ENCODE measurements around the gene OLR1.

GRCh38 chr12:10160617-10161385, 11.1 kb downstream of the OLR1 start:
- TF ChIP-seq, protein P1, sequence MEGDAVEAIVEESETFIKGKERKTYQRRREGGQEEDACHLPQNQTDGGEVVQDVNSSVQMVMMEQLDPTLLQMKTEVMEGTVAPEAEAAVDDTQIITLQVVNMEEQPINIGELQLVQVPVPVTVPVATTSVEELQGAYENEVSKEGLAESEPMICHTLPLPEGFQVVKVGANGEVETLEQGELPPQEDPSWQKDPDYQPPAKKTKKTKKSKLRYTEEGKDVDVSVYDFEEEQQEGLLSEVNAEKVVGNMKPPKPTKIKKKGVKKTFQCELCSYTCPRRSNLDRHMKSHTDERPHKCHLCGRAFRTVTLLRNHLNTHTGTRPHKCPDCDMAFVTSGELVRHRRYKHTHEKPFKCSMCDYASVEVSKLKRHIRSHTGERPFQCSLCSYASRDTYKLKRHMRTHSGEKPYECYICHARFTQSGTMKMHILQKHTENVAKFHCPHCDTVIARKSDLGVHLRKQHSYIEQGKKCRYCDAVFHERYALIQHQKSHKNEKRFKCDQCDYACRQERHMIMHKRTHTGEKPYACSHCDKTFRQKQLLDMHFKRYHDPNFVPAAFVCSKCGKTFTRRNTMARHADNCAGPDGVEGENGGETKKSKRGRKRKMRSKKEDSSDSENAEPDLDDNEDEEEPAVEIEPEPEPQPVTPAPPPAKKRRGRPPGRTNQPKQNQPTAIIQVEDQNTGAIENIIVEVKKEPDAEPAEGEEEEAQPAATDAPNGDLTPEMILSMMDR (IDR thresholded peaks at IDR 0.05), result no peak
- TF ChIP-seq POLR2A (IDR thresholded peaks at IDR 0.05), result no peak
